Cardiac fibroblast (primary cell): ENCODE measurements around the gene GFY.
A peak's percentile ranks its signal among the peaks of the same experiment; 100 is the strongest.

Source experiments
- DNase-seq, 2 donors: peaks; one replicate each; pipeline versions ENCODE4 v3.0.0 to v3.0.0-alpha.2; 2010; ENCODE audit warnings: low read depth in 2 of 2
- H3K4me3 ChIP-seq, 2 donors: replicated peaks in 1 of 2; 1 replicate in 1 of 2; 2 replicates in 1 of 2; pipeline ENCODE4 v1.5.1; 2011; ENCODE audit warnings: low read depth in 2 of 2, low read length in 2 of 2, mild to moderate bottlenecking in 2 of 2, moderate library complexity in 1 of 2
- TF ChIP-seq, protein P1 (sequence below): IDR thresholded peaks from one replicate; pipeline ENCODE4 v1.5.1; 2011; ENCODE audit warnings: low read depth, mild to moderate bottlenecking, low read length, inconsistent platforms

GFY gene

DNA sequence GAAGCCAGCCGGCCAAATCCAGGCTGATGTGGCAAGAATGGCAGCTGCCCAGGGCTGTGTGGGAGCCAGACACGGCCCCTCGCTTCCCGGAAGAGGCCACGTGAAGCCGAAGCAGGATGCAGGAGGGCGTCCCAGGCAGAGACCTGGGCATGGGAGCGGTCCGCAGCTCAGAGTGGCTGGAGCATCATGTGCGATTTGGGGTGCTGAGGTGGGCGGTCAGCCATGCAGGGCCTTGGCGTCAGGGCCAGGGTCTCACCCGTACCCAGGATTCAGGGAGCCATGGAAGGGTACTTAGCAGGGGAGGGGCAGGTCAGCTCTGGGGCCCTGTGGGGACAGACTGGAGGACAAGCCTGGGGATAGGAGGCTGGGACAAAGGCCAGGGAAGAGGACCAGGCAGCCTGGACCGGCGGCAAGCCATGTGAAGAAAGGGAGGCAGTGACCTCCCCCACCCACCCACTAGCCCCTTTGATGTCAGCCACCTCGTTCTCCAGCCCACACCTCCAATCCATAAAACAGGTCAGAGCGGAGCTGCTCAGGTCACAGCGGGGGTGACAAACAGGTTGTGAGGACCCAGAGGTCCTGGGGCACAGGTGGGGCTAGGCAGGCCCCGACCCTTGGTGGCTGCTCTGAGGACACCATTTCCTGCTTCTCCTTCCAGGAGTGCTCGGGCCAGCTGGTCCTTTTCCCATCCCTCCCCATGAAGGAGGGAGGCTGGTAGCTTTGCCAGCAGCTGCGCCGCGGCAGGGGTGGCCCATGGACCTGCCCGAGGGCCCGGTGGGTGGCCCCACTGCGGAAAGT, 34.9 kb upstream of the GFY start:
- H3K4me3 ChIP-seq = no peak overlapping the region
- TF ChIP-seq, protein P1, sequence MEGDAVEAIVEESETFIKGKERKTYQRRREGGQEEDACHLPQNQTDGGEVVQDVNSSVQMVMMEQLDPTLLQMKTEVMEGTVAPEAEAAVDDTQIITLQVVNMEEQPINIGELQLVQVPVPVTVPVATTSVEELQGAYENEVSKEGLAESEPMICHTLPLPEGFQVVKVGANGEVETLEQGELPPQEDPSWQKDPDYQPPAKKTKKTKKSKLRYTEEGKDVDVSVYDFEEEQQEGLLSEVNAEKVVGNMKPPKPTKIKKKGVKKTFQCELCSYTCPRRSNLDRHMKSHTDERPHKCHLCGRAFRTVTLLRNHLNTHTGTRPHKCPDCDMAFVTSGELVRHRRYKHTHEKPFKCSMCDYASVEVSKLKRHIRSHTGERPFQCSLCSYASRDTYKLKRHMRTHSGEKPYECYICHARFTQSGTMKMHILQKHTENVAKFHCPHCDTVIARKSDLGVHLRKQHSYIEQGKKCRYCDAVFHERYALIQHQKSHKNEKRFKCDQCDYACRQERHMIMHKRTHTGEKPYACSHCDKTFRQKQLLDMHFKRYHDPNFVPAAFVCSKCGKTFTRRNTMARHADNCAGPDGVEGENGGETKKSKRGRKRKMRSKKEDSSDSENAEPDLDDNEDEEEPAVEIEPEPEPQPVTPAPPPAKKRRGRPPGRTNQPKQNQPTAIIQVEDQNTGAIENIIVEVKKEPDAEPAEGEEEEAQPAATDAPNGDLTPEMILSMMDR = no peak
- no peak for DNase-seq

DNA sequence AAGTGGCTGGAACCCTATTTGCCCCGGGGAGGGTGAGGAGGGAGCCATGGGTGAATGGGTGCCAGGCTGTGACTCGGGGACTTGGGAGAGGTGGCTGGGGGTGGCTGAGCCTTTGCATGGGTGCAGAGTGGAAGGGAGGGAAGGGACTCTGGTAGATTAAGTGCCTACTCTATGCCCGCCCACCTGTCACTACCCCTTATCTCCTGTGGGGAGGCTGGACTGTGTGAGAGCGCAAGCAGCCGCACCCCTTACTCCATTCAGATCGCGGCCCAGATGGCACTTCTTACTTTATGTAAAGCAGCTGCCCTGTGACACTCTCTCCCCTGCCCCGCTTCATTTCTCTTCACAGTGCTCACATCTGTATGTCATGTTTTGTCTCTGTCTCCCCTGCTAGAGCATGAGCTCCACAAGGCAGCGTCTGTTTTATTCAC, 34.2 kb upstream of the GFY start:
- no peak overlapping the region for H3K4me3 ChIP-seq
- no peak for DNase-seq
- TF ChIP-seq, protein P1 = no peak

DNA sequence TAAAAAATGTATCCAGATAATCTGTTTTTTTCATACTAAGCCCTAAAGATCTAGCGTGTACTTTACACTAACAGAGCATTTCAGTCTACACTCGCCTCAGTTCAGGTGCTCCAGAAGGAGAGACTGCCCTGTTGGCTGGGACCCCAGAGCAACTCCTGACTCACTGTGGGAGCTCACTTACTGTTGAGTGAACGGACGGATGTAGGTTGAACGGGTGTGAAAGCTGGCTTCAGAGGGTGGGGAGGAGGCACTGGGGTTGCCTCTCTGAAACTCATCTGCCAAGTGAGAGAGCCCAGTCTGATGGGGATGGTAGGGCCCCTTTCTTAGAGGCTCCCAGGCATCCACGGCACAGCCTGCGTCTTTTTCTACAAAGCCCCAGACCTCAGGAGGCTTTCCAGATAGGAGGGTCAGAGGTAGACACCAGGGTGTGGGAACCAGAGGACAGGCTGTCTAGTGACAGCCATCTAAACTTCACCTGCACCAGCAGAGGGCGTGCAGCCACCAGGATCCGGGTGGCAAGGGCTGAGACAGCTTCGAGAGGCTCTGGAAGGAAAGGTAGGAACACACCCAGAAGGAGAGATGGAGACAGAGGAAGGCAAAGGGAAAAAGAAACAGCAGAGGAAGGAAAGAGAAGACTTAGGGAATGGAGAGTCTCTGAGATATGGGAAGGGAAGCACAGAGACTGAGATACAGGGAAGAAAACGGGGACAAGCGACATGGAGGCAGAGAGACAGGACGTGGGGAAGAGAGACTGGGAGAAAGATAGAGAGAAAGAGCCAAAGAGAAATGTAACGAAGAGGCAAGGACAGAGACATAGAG, 33.4 kb upstream of the GFY start:
- TF ChIP-seq, protein P1 = peak; percentile 84
- DNase-seq = peak; percentile 73 to 79
- no peak overlapping the region for H3K4me3 ChIP-seq

DNA sequence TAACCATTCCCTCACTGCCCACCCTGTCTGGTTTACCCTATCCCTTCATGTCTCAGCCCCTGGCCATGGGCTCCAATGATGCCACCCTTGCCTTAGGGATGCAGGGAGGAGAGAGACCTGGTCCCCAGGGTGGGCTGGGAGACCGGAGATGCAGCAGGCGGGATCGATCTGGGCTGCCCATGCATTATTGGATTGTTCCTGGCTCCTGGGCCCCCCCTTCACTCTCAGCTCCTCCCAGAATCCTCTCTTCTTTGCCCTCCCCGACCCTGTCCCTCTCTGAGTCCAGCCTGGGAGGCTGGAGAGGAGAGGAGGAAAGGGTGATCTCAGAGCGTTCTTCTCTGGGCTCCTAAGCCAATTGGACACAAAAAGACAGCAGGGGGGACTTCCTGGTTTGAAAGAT, 31.3 kb upstream of the GFY start:
- no peak overlapping the region for H3K4me3 ChIP-seq
- no peak for DNase-seq
- TF ChIP-seq, protein P1 = no peak

DNA sequence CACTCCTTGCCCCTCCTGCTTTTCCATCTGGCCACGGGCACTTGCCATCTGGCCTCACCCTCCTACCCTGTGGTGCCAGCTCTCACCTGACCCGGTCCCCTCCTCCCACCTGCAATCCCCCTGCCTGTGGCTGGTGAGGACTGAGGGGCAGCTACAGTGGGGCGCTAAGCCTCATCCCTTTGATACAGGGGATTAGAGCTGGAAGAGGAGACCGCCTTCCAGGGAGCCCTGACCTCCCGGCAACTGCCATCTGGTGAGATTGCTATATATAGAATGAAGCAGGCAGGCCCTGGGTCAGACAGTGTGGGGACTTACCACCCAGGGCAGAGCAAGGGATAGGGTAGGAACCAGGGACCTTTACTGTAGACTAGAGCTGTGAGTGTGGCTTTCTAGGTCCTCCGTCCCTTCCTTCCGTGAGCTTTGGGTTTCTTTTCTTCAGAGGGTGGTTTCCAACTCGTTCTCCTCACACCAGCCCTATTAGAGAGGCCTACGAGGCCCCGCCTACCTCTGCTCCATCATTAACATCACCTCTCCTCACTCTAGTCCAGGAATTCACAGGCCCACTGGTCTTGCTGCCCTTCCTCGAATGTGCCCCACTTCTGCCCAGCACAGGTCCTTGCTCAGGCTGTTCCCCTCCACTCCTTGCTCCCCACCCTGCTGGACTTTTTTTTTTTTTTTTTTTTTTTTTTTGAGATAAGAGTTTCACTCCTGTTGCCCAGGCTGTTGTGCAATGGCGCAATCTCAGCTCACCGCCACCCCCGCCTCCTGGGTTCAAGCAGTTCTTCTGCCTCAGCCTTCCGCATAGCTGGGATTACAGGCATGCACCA, 29.4 kb upstream of the GFY start:
- H3K4me3 ChIP-seq = no peak overlapping the region
- TF ChIP-seq, protein P1 = no peak
- DNase-seq = no peak

DNA sequence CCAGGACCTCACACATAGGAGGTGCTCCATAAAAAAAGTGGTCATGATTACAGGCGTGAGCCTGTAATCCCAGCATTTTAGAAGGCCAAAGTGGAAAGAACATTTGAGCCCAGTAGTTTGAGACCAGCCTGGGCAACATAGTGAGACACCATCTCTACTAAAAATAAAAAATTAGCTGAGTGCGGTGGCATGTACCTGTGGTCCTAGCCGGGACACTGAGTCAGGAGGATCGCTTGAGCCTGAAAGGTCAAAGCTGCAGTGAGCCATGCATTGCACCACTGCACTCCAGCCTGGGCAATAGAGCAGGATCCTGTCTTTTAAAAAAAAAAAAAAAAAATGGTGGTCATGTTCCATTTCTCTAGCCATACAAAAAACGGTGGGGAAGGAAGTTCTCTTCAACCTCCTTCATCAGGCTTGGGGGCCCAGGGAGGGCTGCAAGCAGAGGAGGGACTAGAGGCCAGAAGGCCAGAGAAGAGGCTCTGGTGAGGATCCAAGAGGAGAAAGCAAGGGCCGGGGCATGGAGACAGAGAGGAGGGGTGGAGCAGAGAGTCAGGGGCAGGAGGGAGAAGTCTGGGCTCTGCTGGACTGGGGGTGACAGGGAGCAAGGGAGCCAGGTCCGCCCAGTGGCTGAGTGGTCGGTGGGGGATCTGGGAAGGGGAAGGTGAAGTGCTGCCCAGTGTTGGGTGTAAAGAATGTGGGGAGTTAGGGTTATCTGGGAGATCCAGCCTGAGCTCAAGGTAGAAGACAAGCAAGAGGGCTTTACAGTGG, 28.3 kb upstream of the GFY start:
- TF ChIP-seq, protein P1 = no peak
- DNase-seq = no peak
- H3K4me3 ChIP-seq = no peak overlapping the region
